Measurements from ENCODE around the gene FGF14. TPM values are rescaled to one million over a fixed set of nuclear protein-coding genes. Genes with fewer than 3 reads are reported as not detected.

FGF14 gene
- total RNA-seq, 2 donors from 2014 or later: not detected

DNA sequence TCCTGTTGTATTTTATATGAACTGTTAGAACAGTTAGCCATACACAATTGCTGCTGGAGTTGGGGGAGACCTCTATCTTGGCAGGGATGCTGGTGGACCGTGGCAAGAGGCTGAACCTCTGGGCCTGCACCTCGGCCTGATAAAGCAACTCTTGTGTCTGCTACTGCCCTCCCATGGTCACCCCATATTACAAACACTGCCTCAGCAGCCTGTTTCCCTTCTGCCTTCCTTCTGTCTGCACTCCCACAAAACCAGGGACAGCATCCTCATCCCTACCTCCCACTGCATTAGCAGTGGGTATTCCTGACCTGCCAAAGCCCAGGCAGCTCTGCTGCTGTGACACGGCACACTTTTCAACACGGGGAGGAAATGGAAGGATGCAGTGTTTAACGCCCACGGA lies 456.4 kb downstream of the FGF14 start:
- H3K27me3 Mint-ChIP-seq: no peaks in the 10 kb centered on the region
- ATAC-seq: no peak
- H3K36me3 Mint-ChIP-seq: no peaks in the 10 kb centered on the region
- H3K4me1 Mint-ChIP-seq (ENCODE audit: low read depth in 2 of 2): no peaks in the 10 kb centered on the region
- H3K9me3 Mint-ChIP-seq: no peaks in the 10 kb centered on the region
- no peak overlapping the region for H3K27ac Mint-ChIP-seq
- H3K4me3 Mint-ChIP-seq: no peak overlapping the region
- DNase-seq (ENCODE audit: low spot score): no peak

DNA sequence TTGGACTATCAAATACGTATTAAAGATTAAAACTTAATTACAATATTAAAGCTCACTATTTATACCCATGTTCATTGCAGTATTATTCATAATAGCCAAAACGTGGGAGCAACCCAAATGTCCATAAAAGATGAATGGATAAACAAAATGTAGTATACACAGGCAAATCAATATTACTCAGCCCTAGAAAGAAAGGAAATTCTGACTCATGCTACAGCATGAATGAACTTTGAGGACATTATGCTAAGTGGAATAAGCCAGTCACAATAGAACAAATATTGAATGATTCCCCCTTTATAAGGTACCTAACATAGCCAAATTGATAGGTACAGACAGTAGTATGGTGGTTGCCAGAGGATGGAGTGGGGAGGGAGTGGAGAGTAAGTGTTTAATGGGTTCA lies 457.3 kb downstream of the FGF14 start:
- no peak for ATAC-seq
- Mint-ChIP-seq H3K27me3 (peaks cover 0 to 7% of the 10 kb centered on the region in 2 donors), H3K27ac (no peak overlapping the region), H3K4me3 (no peak overlapping the region), H3K9me3 (no peaks in the 10 kb centered on the region), H3K4me1 (ENCODE audit: low read depth in 2 of 2) (no peaks in the 10 kb centered on the region), H3K36me3 (no peaks in the 10 kb centered on the region)
- DNase-seq (ENCODE audit: low spot score): no peak

- no peaks in the 10 kb centered on the region for H3K4me1 Mint-ChIP-seq (ENCODE audit: low read depth in 2 of 2)
These were observed 459.2 kb downstream of the FGF14 start for GRCh38 chr13:101942535-101943157.

DNA sequence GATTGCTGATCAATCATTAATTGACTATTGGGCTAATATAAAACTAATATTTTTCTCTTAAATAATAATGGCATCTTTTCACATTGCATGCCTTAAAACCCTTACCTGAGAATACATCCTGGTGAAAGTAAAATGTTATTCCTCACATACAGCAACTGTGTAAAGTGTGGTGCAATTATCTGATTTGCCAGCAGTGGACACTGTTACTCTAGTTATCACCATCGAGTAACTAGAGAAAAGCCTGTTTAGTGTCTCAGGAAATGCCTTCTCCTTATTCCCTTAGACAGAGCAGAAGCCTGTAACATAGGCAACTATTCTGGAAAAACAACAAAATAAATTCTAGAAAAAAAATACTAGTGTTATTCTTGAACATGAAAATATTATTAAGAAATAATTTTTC lies 459.8 kb downstream of the FGF14 start:
- no peak for ATAC-seq
- Mint-ChIP-seq H3K27ac (no peak overlapping the region), H3K4me1 (ENCODE audit: low read depth in 2 of 2) (no peaks in the 10 kb centered on the region), H3K4me3 (no peak overlapping the region), H3K9me3 (no peaks in the 10 kb centered on the region), H3K27me3 (peaks cover 0 to 7% of the 10 kb centered on the region in 2 donors), H3K36me3 (no peaks in the 10 kb centered on the region)
- DNase-seq (ENCODE audit: low spot score): no peak

More at GRCh38 chr13:101942535-101943157, 459.2 kb downstream of the FGF14 start:
- H3K4me3 Mint-ChIP-seq: no peak overlapping the region
- H3K36me3 Mint-ChIP-seq: no peaks in the 10 kb centered on the region
- H3K27ac Mint-ChIP-seq: no peak overlapping the region
- DNase-seq (ENCODE audit: low spot score) (no peak), ATAC-seq (no peak)
- no peaks in the 10 kb centered on the region for H3K9me3 Mint-ChIP-seq
- H3K27me3 Mint-ChIP-seq: peaks cover 0 to 7% of the 10 kb centered on the region in 2 donors

DNA sequence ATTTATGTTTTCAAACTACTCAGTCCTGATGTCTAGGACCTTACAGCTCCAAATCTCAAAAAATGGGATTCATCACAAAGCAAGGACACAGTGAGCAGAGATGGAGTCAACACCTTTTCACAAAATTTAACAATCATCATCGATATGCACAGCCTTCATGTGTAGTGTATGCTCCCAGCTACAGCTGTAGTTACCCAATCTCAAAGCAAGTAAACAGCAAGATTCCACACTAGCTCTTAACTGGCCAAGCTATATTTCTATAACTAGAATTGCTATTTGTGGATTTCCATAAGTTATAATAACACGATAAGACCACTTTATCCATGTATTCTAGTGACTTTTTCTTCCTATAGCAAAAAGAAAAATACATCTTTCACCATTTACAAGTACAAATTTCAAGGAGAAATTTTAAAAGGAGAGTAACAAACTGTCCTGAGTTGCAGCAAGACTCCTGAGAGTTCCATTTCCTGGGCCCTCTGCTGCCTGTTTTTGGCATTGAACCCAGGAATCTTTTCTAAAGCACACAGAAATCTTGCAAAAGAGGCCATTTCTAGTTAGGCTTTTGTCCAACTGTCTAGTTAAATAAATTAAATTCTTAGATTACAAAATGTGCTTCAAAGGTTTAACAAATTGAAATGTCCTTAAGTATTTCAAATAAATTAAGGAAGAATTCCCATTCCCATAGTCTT lies 460.6 kb downstream of the FGF14 start:
- Mint-ChIP-seq H3K27me3 (peaks cover 0 to 7% of the 10 kb centered on the region in 2 donors), H3K36me3 (no peaks in the 10 kb centered on the region), H3K4me3 (no peak overlapping the region), H3K27ac (no peak overlapping the region), H3K4me1 (ENCODE audit: low read depth in 2 of 2) (no peaks in the 10 kb centered on the region), H3K9me3 (no peaks in the 10 kb centered on the region)
- no peak for DNase-seq (ENCODE audit: low spot score)
- no peak for ATAC-seq

- Mint-ChIP-seq H3K4me1 (ENCODE audit: low read depth in 2 of 2) (no peaks in the 10 kb centered on the region), H3K9me3 (no peaks in the 10 kb centered on the region), H3K27me3 (peaks cover 0 to 7% of the 10 kb centered on the region in 2 donors), H3K27ac (no peak overlapping the region), H3K36me3 (no peaks in the 10 kb centered on the region), H3K4me3 (no peak overlapping the region)
- DNase-seq (ENCODE audit: low spot score) (no peak), ATAC-seq (no peak)
These were observed 462.5 kb downstream of the FGF14 start for GRCh38 chr13:101939370-101939769.

GRCh38 chr13:101935828-101936227 lies 466.0 kb downstream of the FGF14 start:
- H3K36me3 Mint-ChIP-seq: no peaks in the 10 kb centered on the region
- ATAC-seq (no peak), DNase-seq (ENCODE audit: low spot score) (no peak)
- H3K27ac Mint-ChIP-seq: no peak overlapping the region
- H3K27me3 Mint-ChIP-seq: peaks cover 0 to 14% of the 10 kb centered on the region in 2 donors
- H3K4me1 Mint-ChIP-seq (ENCODE audit: low read depth in 2 of 2): no peaks in the 10 kb centered on the region
- no peak overlapping the region for H3K4me3 Mint-ChIP-seq
- H3K9me3 Mint-ChIP-seq: peaks cover 3% of the 10 kb centered on the region

- H3K27ac Mint-ChIP-seq: no peak overlapping the region
- H3K27me3 Mint-ChIP-seq: peaks cover 0 to 13% of the 10 kb centered on the region in 2 donors
- peaks cover 3% of the 10 kb centered on the region for H3K9me3 Mint-ChIP-seq
- H3K36me3 Mint-ChIP-seq: no peaks in the 10 kb centered on the region
- H3K4me3 Mint-ChIP-seq: no peak overlapping the region
- DNase-seq (ENCODE audit: low spot score) (no peak), ATAC-seq (no peak)
- H3K4me1 Mint-ChIP-seq (ENCODE audit: low read depth in 2 of 2): no peaks in the 10 kb centered on the region
These were observed 470.7 kb downstream of the FGF14 start for GRCh38 chr13:101931186-101931585.

DNA sequence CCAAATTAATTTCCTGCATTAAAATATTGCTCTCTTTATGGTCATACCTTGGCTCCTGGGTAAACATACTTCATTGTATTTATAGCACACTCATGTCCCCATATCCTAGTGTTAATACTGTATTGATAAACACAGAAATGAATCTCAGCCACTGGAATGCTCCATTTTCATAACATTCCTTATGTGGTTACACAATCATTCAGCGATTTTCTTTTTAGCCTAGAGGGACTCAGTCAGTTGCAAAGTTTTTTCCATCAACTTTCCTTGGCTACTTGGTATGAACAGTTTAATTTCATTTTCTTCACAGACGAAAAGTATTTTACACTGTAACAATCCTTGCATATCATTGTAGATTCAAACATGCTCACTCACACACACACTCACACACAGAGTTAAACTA lies 471.5 kb downstream of the FGF14 start:
- H3K36me3 Mint-ChIP-seq: no peaks in the 10 kb centered on the region
- no peak for DNase-seq (ENCODE audit: low spot score)
- peaks cover 3% of the 10 kb centered on the region for H3K9me3 Mint-ChIP-seq

DNA sequence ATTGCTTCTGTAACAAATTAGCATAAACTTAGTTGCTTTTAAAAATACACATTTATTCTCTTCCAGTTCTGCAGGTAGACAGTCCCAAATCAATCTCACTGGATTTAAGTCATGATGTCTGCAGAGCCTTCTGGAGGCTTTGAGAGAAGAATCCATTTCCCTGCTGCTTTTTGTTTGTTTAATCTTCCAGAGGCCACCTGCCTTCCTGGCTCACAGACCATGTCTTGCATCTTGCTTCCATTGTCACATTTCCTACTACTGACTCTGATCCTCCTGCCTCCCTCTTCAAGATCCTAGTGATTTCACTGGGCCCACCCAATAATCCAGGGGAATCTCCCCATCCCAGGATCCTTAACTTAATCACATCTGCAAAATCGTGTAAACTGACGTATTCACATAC lies 476.1 kb downstream of the FGF14 start:
- DNase-seq (ENCODE audit: low spot score) (no peak), ATAC-seq (no peak)
- no peaks in the 10 kb centered on the region for H3K4me1 Mint-ChIP-seq (ENCODE audit: low read depth in 2 of 2)
- peaks cover 5% of the 10 kb centered on the region for H3K9me3 Mint-ChIP-seq
- no peaks in the 10 kb centered on the region for H3K36me3 Mint-ChIP-seq
- no peak overlapping the region for H3K4me3 Mint-ChIP-seq
- peaks cover 12 to 24% of the 10 kb centered on the region in 2 donors for H3K27me3 Mint-ChIP-seq
- H3K27ac Mint-ChIP-seq: no peak overlapping the region

More for the DNA sequence above, 471.5 kb downstream of the FGF14 start:
- no peak for ATAC-seq
- Mint-ChIP-seq H3K27me3 (peaks cover 0 to 19% of the 10 kb centered on the region in 2 donors), H3K4me3 (no peak overlapping the region), H3K27ac (no peak overlapping the region), H3K4me1 (ENCODE audit: low read depth in 2 of 2) (no peaks in the 10 kb centered on the region)

- no peak for ATAC-seq
- no peak for DNase-seq (ENCODE audit: low spot score)
- Mint-ChIP-seq H3K4me1 (ENCODE audit: low read depth in 2 of 2) (no peaks in the 10 kb centered on the region), H3K4me3 (no peak overlapping the region), H3K27me3 (peaks cover 40 to 50% of the 10 kb centered on the region in 2 donors), H3K27ac (no peak overlapping the region), H3K36me3 (no peaks in the 10 kb centered on the region), H3K9me3 (peaks cover 5% of the 10 kb centered on the region)
These were observed 482.2 kb downstream of the FGF14 start for GRCh38 chr13:101919541-101920181.

- no peaks in the 10 kb centered on the region for H3K36me3 Mint-ChIP-seq
- H3K9me3 Mint-ChIP-seq: peaks cover 5% of the 10 kb centered on the region
- H3K4me3 Mint-ChIP-seq: no peak overlapping the region
- DNase-seq (ENCODE audit: low spot score) (no peak), ATAC-seq (no peak)
- peaks cover 44 to 50% of the 10 kb centered on the region in 2 donors for H3K27me3 Mint-ChIP-seq
- no peaks in the 10 kb centered on the region for H3K4me1 Mint-ChIP-seq (ENCODE audit: low read depth in 2 of 2)
- no peak overlapping the region for H3K27ac Mint-ChIP-seq
These were observed 483.8 kb downstream of the FGF14 start for GRCh38 chr13:101917833-101918661.

DNA sequence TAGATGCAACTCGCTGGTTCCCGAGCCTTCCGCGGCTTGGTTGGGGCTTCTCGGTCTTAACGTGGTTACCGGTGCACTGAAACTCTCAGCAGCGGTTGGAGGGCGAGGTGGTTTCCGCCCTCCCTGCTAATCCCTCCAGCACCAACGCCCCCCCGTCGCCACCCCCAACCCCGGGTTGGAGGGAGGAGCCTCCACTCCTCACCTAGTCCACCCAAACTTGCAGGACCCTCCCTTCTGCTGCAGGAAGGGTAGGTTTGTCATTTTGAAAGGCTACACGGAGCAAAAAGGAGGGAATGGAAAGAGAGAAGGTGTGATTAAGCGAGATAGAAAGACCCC lies 484.4 kb downstream of the FGF14 start:
- H3K27ac Mint-ChIP-seq: no peak overlapping the region

More for the DNA sequence above, 484.4 kb downstream of the FGF14 start:
- peaks cover 5% of the 10 kb centered on the region for H3K9me3 Mint-ChIP-seq
- no peak overlapping the region for H3K4me3 Mint-ChIP-seq
- H3K4me1 Mint-ChIP-seq (ENCODE audit: low read depth in 2 of 2): no peaks in the 10 kb centered on the region
- H3K27me3 Mint-ChIP-seq: peaks cover 44 to 50% of the 10 kb centered on the region in 2 donors
- DNase-seq (ENCODE audit: low spot score) (no peak), ATAC-seq (no peak)
- no peaks in the 10 kb centered on the region for H3K36me3 Mint-ChIP-seq

Data from natural killer cell treated with Interleukin-12 subunit alpha and Interleukin-12 subunit beta and Interleukin-15 and Interleukin-18, amount 100 ng/mL, for 72 hours (primary cell).